GM19452 (cell line): ENCODE data around the gene HPCA.

Experiments used
- ATAC-seq: cut with Tn5 transposase; IDR thresholded peaks from one replicate; pipeline ENCODE4 v1.9.1; 2021; ENCODE audit not compliant: unreplicated experiment

HPCA gene

DNA sequence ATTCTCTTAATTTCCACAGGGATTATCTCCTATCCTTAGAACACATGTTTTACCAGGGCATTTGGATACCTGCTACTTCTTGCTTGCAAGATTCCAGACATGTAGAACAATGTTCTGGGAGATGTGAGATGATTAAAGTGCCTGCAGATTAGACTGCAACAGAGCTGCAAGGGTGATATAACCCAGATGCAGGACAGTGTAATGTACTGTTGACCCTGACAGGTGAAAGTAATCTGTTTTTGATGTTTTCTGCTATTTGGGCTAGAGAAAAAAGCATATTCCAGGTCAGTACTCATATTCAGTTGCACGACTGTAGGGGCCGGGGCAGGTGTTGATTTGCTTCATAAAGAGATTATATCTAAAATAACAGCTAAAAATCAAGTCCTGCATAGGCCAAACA lies 42.0 kb downstream of the HPCA start:
- no peak for ATAC-seq

DNA sequence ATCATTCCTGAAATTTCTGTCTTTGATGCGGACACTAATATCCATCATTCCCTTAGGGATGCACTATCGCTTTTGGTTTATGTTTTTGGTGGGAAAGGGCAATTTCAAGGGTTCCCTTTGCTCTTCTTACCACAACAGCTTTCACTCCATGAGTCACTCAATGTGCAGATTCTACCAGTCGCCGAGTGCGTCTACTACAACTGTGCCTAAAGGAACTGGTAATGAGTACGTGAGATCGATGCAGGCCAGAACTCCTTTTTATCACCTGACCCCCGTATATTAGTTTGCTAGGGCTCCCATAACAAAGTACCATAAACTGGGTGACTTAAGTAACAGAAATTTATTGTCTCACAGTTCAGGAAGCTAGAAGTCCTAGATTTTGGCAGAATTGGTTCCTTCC lies 42.4 kb downstream of the HPCA start:
- no peak for ATAC-seq

DNA sequence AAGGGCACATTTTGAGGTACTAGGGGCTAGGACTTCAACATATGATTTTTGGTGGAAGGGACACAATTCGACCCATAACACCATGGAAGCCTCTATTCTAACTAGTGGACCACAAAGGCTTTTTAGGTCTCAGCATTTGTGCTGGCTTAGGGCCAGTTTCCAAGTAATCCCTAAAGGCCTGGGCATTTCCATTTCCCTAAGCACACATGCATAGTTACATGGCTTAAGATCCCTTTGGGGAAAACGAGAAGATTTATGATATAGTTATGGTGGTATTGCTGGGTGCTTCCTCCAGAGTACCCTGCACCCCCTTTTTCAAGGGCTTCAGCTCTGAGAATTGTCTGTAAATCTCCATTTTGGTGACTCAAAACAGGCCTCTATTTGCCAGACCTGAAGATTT lies 43.1 kb downstream of the HPCA start:
- ATAC-seq: no peak

DNA sequence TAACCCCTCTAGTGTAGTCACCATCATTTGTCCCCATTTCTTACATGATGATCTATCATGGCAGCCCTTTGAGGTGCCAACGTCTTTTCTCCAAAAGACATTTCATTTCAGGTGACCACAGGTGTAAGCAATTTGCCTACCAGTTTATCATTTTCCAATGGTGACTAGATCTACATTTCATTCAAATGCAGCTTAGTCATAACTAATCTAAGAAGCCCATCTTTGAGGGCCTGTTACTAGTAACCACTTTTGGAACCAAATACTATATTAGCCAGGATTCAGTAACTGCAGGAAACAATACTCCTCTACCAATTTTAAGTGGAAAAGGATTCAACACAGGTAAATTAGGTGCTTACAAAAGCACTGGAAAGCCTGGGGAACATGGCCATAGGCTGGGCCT lies 45.5 kb downstream of the HPCA start:
- no peak for ATAC-seq

DNA sequence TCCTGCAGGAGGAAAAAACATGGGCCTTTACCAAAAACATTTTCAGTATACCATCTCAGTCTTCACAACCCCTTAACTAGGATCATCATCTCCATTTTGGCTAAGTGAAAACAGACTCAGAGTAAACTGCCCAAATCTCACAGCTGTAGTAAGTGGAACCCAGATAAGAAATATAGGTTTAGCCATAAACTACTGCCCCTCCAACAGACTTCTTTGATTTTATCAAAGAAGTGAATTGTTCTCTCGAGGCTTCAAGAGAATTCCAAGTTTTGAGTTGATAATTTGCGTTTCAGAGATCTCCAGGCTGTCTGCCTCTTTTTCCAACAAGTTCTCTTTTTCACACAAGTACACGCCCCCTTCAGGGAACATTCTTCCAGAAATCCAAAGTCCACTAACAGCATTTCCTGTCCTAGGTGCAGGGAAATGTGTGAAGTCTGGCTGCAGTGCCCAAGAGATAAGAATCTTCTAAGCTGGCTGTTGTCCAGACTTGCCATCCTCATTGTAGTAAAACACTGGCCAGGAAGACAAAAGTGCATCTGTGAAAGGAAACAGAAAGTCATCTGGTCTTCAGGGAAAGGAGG lies 47.5 kb downstream of the HPCA start:
- no peak for ATAC-seq

DNA sequence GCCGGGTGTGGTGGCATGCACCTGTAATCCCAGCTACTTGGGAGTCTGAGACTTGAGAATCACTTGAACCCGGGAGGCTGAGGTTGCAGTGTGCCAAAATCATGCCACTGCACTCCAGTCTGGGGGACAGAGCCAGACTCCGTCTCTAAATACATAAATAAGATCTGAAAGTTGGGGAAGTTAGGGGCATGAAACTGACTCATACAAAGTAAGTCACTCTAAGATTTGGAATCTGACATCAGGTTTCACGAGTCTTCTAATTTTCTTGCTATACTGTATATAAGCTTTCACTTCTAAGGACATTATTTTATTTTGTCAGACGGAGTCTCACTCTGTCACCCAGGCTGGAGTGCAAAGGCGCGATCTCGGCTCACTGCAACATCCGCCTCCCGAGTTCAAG lies 48.2 kb downstream of the HPCA start:
- ATAC-seq: no peak

DNA sequence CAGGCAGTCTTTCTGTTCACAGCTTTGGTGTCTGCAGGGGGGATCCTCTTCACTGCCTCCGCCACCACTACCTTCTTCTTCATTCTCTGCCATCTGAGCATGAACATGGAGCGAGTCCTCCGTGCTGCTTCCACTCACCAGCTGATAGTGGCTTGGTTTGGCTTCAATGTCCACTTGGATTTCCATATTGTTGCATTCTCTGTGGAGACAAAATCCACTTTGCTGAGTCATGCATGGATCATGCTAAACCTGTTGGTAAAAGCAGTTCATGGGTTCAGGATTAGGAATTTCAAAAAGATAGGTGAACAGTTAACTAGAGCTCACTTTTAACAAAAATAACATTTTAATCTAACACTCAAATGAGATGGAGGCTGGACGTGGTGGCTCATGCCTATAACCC lies 50.8 kb downstream of the HPCA start:
- ATAC-seq: no peak

DNA sequence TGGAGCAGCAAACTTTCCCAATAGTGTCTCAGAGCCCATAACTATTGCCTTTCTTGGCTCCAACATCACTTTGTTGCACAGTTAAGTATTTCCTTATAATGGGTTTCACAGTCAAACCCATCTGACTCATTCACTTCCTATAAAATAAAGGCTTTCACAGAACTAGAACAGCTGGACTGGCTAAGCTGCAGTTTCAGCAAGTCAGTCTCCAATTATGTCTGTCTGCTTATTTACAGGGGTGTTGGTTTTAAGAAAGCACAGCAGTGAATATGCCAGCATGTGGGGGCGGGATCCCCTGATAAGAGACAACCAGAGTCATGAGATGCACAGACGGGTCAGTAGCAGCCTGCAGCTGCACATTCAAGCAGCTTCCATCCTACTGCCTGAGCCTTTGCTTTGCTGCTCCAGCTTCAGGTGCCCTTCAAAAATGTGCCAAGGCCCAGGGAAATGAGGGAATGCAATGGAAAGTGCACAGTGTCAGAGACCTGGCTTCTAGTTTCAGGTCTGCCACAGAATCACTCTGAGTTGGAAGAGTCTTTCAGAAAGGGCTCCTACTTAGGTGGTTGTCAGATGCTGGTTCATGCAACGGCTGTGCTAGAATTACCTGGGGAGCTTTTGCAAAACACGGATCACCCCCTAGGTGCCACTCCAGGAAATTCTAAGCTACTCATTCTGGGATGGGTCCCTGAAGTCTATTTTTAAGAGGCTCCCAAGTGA lies 53.5 kb downstream of the HPCA start:
- no peak for ATAC-seq

DNA sequence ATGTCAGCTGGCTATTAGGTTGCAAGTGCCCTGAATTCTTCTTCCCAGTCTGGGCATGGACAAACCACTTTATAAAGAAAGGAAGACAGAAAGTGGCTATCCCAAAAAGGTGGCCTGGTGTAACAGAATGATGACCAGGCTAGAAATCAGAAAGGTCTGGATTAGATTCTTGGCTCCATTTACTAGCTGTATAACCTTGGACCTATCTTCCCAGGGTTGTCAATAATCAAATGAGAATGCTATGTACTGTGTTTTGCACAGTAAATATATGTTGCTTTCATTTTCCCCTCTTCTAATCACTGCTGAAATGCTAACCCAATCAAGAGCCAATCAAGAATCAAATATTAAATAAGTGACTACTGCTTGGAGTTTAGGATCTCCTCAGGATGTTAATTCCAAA lies 57.9 kb downstream of the HPCA start:
- no peak for ATAC-seq
